DOHH2 (cell line): ENCODE measurements around the gene TRAFD1.

Source experiments
- H3F3A ChIP-seq: fragments of 200-600 bp; sonication (generic), shearing (Covaris generic); 2 replicates; pipeline ENCODE4 v1.6.0; 2016; ENCODE audit warnings: antibody characterized with exemption, mild to moderate bottlenecking; ENCODE audit not compliant: control insufficient read depth, insufficient read depth
- H3K27ac ChIP-seq: fragments of 200-600 bp; sonication (generic); 2 replicates; pipeline ENCODE4 v1.5.1; 2014; ENCODE audit warnings: low read depth, mild to moderate bottlenecking, low read length, moderate library complexity
- H3K27me3 ChIP-seq: fragments of 200-600 bp; sonication (generic); 2 replicates; pipeline ENCODE4 v1.6.1; 2014; ENCODE audit warnings: mild to moderate bottlenecking, low read length, mixed read lengths; ENCODE audit not compliant: control insufficient read depth
- H3K36me3 ChIP-seq: fragments of 200-600 bp; sonication (generic); 2 replicates; pipeline ENCODE4 v1.6.1; 2014; ENCODE audit warnings: mild to moderate bottlenecking, low read length, moderate library complexity, mixed read lengths; ENCODE audit not compliant: control insufficient read depth
- H3K4me1 ChIP-seq: fragments of 200-600 bp; sonication (generic); 2 replicates; pipeline ENCODE4 v1.6.1; 2014; ENCODE audit warnings: mild to moderate bottlenecking, low read length, mixed read lengths; ENCODE audit not compliant: control insufficient read depth
- H3K4me2 ChIP-seq: fragments of 200-600 bp; sonication (generic); 2 replicates; pipeline ENCODE4 v1.6.0; 2014; ENCODE audit warnings: mild to moderate bottlenecking, low read length, moderate library complexity
- H3K4me3 ChIP-seq: fragments of 200-600 bp; sonication (generic); 2 replicates; pipeline ENCODE4 v1.5.1; 2014; ENCODE audit warnings: mild to moderate bottlenecking, low read length, mixed read lengths
- H3K79me2 ChIP-seq: fragments of 200-600 bp; sonication (generic); 2 replicates; pipeline ENCODE4 v1.6.1; 2014; ENCODE audit warnings: mild to moderate bottlenecking, low read length, mixed read lengths; ENCODE audit not compliant: control insufficient read depth
- H3K9me2 ChIP-seq: fragments of 200-600 bp; sonication (generic); replicated peaks from 2 replicates; pipeline ENCODE4 v1.6.1; 2014; ENCODE audit warnings: mild to moderate bottlenecking, low read length, mixed read lengths; ENCODE audit not compliant: control insufficient read depth
- H3K9me3 ChIP-seq: fragments of 200-600 bp; sonication (generic); 2 replicates; pipeline ENCODE4 v1.6.1; 2014; ENCODE audit warnings: antibody characterized with exemption, low read length, mixed read lengths; ENCODE audit not compliant: control insufficient read depth, insufficient read depth
- H4K20me1 ChIP-seq: fragments of 200-600 bp; sonication (generic); 2 replicates; pipeline ENCODE4 v1.6.0; 2014; ENCODE audit warnings: low read depth, mild to moderate bottlenecking, antibody characterized with exemption, low read length, moderate library complexity; ENCODE audit not compliant: control insufficient read depth, insufficient read depth
- EZH2phosphoT487 ChIP-seq: fragments of 200-600 bp; sonication (generic); IDR thresholded peaks from 2 replicates; pipeline ENCODE4 v1.6.1; 2017; ENCODE audit warnings: borderline replicate concordance, mild to moderate bottlenecking, antibody characterized with exemption, low read length, moderate library complexity, mixed read lengths
- TF ChIP-seq, protein P1 (sequence below): fragments of 200-600 bp; sonication (generic); IDR thresholded peaks from one replicate; pipeline ENCODE4 v1.5.1; 2014; ENCODE audit warnings: antibody characterized with exemption, mild to moderate bottlenecking, low read depth, low read length; ENCODE audit not compliant: poor library complexity, severe bottlenecking

The TRAFD1 gene

DNA sequence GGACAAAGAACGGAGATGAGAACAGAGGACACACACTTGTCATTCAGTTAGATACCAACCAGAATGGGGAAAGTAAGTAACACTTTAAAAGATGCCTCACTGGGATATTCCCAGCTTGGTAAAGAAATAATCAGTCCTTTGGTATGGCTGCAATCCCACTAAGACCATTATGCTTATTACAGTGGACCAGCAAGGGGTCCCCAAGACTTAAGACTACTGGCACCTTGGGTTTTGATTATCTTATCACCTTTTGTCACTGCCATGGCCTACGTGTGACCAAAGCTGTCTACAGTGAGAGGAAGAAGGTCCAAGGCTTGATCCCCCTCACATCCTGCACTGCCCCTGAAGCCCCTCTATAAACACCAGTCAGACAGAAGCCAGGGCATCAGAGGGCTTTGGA is 65.8 kb downstream of the TRAFD1 start:
- no peaks in the 10 kb centered on the region for H4K20me1 ChIP-seq
- no peaks in the 10 kb centered on the region for H3K79me2 ChIP-seq
- H3K4me3 ChIP-seq, result no peak overlapping the region
- no peaks in the 10 kb centered on the region for H3K4me1 ChIP-seq
- H3K36me3 ChIP-seq, result peaks cover 21% of the 10 kb centered on the region; the same call in 1 of the 2 replicates
- TF ChIP-seq EZH2phosphoT487, result no peak
- no peak overlapping the region for H3K4me2 ChIP-seq
- H3K9me3 ChIP-seq, result no peaks in the 10 kb centered on the region
- no peak overlapping the region for H3K27ac ChIP-seq
- no peaks in the 10 kb centered on the region for H3F3A ChIP-seq
- no peaks in the 10 kb centered on the region for H3K9me2 ChIP-seq
- H3K27me3 ChIP-seq, result no peaks in the 10 kb centered on the region

DNA sequence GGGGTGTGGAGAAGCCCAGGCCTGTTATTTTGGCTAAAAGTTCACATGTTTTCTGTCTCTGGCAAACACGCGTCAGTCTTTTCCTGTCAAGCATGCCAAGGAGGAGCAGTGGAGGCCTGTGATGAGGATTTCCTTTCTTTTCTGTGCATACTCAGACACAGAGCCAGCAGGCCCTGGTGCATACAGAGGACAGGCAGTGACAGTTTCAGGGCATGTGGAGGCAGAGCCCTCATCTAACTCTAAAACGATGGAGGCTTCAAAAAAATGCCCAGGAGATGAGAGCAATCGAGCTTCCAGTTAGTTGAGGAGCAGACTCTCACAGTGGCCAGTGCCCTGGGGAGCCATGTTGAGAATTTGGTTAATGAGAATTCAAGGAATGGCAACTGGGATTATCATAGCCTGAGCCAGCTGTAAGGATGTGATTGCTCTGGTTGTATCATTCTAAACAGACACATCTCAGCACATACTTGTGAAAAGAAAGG is 66.5 kb downstream of the TRAFD1 start:
- Histone ChIP-seq H4K20me1 (no peaks in the 10 kb centered on the region), H3K4me2 (no peak overlapping the region), H3K9me2 (no peaks in the 10 kb centered on the region), H3K4me3 (no peak overlapping the region), H3K36me3 (peaks cover 21% of the 10 kb centered on the region; the same call in 1 of the 2 replicates), H3K27ac (no peak overlapping the region), H3K79me2 (no peaks in the 10 kb centered on the region), H3F3A (no peaks in the 10 kb centered on the region), H3K27me3 (no peaks in the 10 kb centered on the region), H3K9me3 (no peaks in the 10 kb centered on the region), H3K4me1 (no peaks in the 10 kb centered on the region)
- TF ChIP-seq EZH2phosphoT487, result no peak
- TF ChIP-seq, protein P1, sequence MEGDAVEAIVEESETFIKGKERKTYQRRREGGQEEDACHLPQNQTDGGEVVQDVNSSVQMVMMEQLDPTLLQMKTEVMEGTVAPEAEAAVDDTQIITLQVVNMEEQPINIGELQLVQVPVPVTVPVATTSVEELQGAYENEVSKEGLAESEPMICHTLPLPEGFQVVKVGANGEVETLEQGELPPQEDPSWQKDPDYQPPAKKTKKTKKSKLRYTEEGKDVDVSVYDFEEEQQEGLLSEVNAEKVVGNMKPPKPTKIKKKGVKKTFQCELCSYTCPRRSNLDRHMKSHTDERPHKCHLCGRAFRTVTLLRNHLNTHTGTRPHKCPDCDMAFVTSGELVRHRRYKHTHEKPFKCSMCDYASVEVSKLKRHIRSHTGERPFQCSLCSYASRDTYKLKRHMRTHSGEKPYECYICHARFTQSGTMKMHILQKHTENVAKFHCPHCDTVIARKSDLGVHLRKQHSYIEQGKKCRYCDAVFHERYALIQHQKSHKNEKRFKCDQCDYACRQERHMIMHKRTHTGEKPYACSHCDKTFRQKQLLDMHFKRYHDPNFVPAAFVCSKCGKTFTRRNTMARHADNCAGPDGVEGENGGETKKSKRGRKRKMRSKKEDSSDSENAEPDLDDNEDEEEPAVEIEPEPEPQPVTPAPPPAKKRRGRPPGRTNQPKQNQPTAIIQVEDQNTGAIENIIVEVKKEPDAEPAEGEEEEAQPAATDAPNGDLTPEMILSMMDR, result no peak

DNA sequence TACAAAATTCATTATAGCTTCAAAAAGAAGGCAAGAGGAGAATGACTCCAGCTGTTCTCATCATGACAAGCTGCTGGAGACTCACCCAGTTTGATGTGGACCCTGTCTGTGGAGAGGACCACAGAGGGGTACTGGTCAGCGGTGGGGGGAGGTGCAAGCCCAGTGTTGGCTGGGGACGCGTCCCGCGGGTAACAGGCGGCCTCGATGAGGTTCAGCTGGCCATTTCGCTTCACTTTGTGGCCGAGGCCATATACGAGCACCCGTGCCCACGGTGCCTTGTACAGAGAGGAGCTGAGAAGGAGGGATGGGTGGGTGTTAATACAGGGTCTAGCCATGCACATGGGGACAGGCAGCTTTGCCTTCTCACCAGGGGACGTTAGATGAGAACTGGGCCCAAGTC is 67.1 kb downstream of the TRAFD1 start:
- Histone ChIP-seq H3K36me3 (peaks cover 24% of the 10 kb centered on the region; the same call in 1 of the 2 replicates), H3K4me2 (no peak overlapping the region), H3K79me2 (no peaks in the 10 kb centered on the region), H3K9me3 (no peaks in the 10 kb centered on the region), H3K27me3 (no peaks in the 10 kb centered on the region), H3K4me1 (no peaks in the 10 kb centered on the region), H3K27ac (no peak overlapping the region), H3K9me2 (no peaks in the 10 kb centered on the region), H4K20me1 (no peaks in the 10 kb centered on the region), H3F3A (no peaks in the 10 kb centered on the region), H3K4me3 (no peak overlapping the region)
- TF ChIP-seq, protein P1, result no peak
- TF ChIP-seq EZH2phosphoT487, result no peak

DNA sequence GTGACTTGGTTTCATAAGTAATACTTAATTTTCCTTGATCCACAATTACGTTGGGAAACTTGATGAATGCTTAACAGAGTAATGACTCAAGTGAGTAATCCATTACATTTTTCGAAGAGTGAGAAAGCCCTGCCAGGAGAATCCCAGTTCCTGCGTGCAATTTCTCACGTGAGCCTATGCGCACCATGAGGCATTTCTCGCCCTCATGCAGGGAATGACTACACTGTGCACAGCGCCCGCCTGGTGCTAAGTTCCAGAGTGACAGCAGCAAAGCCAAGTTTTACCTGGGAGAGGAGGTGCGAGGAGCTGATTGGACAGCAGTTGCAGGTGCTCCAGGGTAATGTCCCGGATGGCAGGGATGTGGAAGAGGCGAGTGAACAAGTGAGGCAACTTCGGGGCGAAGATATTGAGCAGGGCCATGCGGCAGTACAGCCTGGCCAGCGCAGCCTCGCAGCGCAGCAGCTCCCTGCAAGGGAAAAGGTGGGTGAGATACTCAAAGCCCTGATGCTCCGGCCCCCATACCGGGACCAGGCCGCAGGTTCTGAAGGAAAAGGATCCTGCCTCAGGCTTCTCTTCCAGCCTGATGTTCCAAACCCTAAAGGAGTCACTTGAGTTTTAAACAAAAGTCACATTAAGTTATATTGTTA is 69.4 kb downstream of the TRAFD1 start:
- Histone ChIP-seq H3F3A (no peaks in the 10 kb centered on the region), H3K4me1 (no peaks in the 10 kb centered on the region), H3K9me3 (no peaks in the 10 kb centered on the region), H3K4me3 (no peak overlapping the region), H3K36me3 (peaks cover 32% of the 10 kb centered on the region), H3K27ac (no peak overlapping the region), H3K27me3 (no peaks in the 10 kb centered on the region), H3K9me2 (no peaks in the 10 kb centered on the region), H3K79me2 (no peaks in the 10 kb centered on the region), H3K4me2 (no peak overlapping the region), H4K20me1 (no peaks in the 10 kb centered on the region)
- TF ChIP-seq, protein P1, result no peak
- no peak for TF ChIP-seq EZH2phosphoT487
